Liver (tissue), 9 donors: ENCODE data around the gene CCDC187. TPM values are rescaled to one million over a fixed set of nuclear protein-coding genes. Genes with fewer than 3 reads are reported as not detected.

Experiments
- DNase-seq: peaks from one replicate; pipeline ENCODE4 v3.0.0-alpha.2; 2017; ENCODE audit warnings: low spot score
- H3K27ac ChIP-seq, 2 donors: one replicate each; pipeline ENCODE4 v1.7.0; 2013; ENCODE audit warnings: inconsistent platforms in 2 of 2, low read length in 2 of 2, control low read depth in 1 of 2, low read depth in 1 of 2, mild to moderate bottlenecking in 1 of 2
- H3K27me3 ChIP-seq, 4 donors: one replicate each; pipeline versions ENCODE4 v1.6.1 to v1.7.0; 2013; ENCODE audit warnings: low read length in 3 of 4, inconsistent platforms in 1 of 4, mild to moderate bottlenecking in 1 of 4, moderate library complexity in 1 of 4; ENCODE audit not compliant: control insufficient read depth in 4 of 4, insufficient read depth in 4 of 4
- H3K36me3 ChIP-seq, 4 donors: one replicate each; pipeline versions ENCODE4 v1.6.1 to v1.7.0; 2013; ENCODE audit warnings: low read length in 3 of 4, mild to moderate bottlenecking in 3 of 4, low read depth in 1 of 4, moderate library complexity in 1 of 4; ENCODE audit not compliant: control insufficient read depth in 4 of 4, insufficient read depth in 3 of 4
- H3K4me1 ChIP-seq, 4 donors: one replicate each; pipeline versions ENCODE4 v1.6.1 to v1.7.0; 2013; ENCODE audit warnings: low read length in 3 of 4, mild to moderate bottlenecking in 3 of 4, moderate library complexity in 1 of 4; ENCODE audit not compliant: control insufficient read depth in 4 of 4, insufficient read depth in 4 of 4
- H3K4me3 ChIP-seq, 3 donors: one replicate each; pipeline versions ENCODE4 v1.6.1 to v1.7.0; 2013; ENCODE audit warnings: low read length in 3 of 3, control low read depth in 1 of 3, low read depth in 1 of 3, mild to moderate bottlenecking in 1 of 3
- H3K9ac ChIP-seq, 2 donors: one replicate each; pipeline ENCODE4 v1.7.0; 2013; ENCODE audit warnings: low read length in 2 of 2, mild to moderate bottlenecking in 2 of 2, moderate library complexity in 2 of 2, control low read depth in 1 of 2, low read depth in 1 of 2
- H3K9me3 ChIP-seq, 4 donors: one replicate each; pipeline versions ENCODE4 v1.6.1 to v1.7.0; 2013; ENCODE audit warnings: low read length in 3 of 4; ENCODE audit not compliant: control insufficient read depth in 4 of 4
- EGR1 ChIP-seq, 2 donors: IDR thresholded peaks; 2 replicates each; pipeline ENCODE4 v1.6.1; 2016 to 2018; ENCODE audit warnings: antibody characterized with exemption in 2 of 2, low read depth in 2 of 2
- FOXA1 ChIP-seq: IDR thresholded peaks from 2 replicates; pipeline ENCODE4 v1.6.1; 2016; ENCODE audit warnings: antibody characterized with exemption
- GABPA ChIP-seq, 2 donors: IDR thresholded peaks in 1 of 2; conservative IDR thresholded peaks in 1 of 2; 2 replicates each; pipeline ENCODE4 v1.6.1; 2016; ENCODE audit warnings: antibody characterized with exemption in 2 of 2, mild to moderate bottlenecking in 1 of 2, moderate library complexity in 1 of 2
- HNF4A ChIP-seq, 2 donors: conservative IDR thresholded peaks; 2 replicates each; pipeline ENCODE4 v1.6.1; 2016; ENCODE audit warnings: antibody characterized with exemption in 2 of 2, mild to moderate bottlenecking in 2 of 2
- JUND ChIP-seq, 2 donors: IDR thresholded peaks; 2 replicates each; pipeline ENCODE4 v1.6.1; 2016; ENCODE audit warnings: antibody characterized with exemption in 2 of 2
- NR2F2 ChIP-seq: IDR thresholded peaks from 2 replicates; pipeline ENCODE4 v1.6.1; 2016; ENCODE audit warnings: antibody characterized with exemption
- RAD21 ChIP-seq, 2 donors: IDR thresholded peaks; 2 replicates each; pipeline ENCODE4 v1.6.1; 2016; ENCODE audit warnings: antibody characterized with exemption in 2 of 2, mild to moderate bottlenecking in 2 of 2
- REST ChIP-seq: IDR thresholded peaks from 2 replicates; pipeline ENCODE4 v1.6.1; 2016; ENCODE audit warnings: antibody characterized with exemption, mild to moderate bottlenecking
- RXRA ChIP-seq, 2 donors: IDR thresholded peaks; 2 replicates each; pipeline ENCODE4 v1.6.1; 2017 to 2018; ENCODE audit warnings: antibody characterized with exemption in 2 of 2, mild to moderate bottlenecking in 1 of 2
- TAF1 ChIP-seq: conservative IDR thresholded peaks from 2 replicates; pipeline ENCODE4 v1.6.1; 2016; ENCODE audit warnings: antibody characterized with exemption, mild to moderate bottlenecking
- YY1 ChIP-seq: IDR thresholded peaks from 2 replicates; pipeline ENCODE4 v1.6.1; 2016; ENCODE audit warnings: antibody characterized with exemption, mild to moderate bottlenecking
- WGBS: extraction: QIAGEN DNeasy Blood & Tissue Kit; methylation state at CpG from one replicate; pipeline ENCODE4 v1.1.7; 2013; 5-methylcytosine and 5-hydroxymethylcytosine counted together
- polyA plus RNA-seq, 2 donors: library from polyadenylated mRNA; stranded (reverse) in 1 of 2; unstranded in 1 of 2; fragments of 200-250 nt in 1 of 2; fragments of >200 nt in 1 of 2; fragmentation: Nextera tagmentation in 1 of 2; extraction: Ambion mirVana in 1 of 2; gene quantifications; one replicate each; pipeline versions ENCODE4 v1.2.1 to v1.2.3, GENCODE V29; 2013 to 2015
- total RNA-seq, 2 donors: library from RNA; depleted of rRNA; stranded (reverse); fragments of >200 nt; gene quantifications; one replicate each; pipeline ENCODE4 v1.2.3, GENCODE V29; 2014
- donor health status: healthy.
- donor health status: healthy.
- donor health status: healthy.
- donor health status: healthy.
- donor health status: healthy.

CCDC187 gene
- total and polyA plus RNA-seq, 4 donors = 0.05 TPM; not detected in 3

- H3K4me3 ChIP-seq = no peak overlapping the region
- H3K36me3 ChIP-seq = no peaks in the 10 kb centered on the region
- H3K27ac ChIP-seq = no peak overlapping the region
- TF ChIP-seq EGR1 (IDR thresholded peaks at IDR 0.05; ENCODE audit: low read depth in 2 of 2) (no peak), REST (peak; percentile 93)
- WGBS = 16% methylated on average over 85 of the region's 85 CpGs
- H3K9ac ChIP-seq = no peak overlapping the region
- no peaks in the 10 kb centered on the region for H3K9me3 ChIP-seq
- H3K4me1 ChIP-seq = peaks cover 0 to 9% (median 2%) of the 10 kb centered on the region in 4 donors
- no peak for DNase-seq
- peaks cover 0 to 57% (median 12%) of the 10 kb centered on the region in 4 donors for H3K27me3 ChIP-seq
Observed at GRCh38 chr9:136201609-136202453, 102.1 kb downstream of the CCDC187 start.

GRCh38 chr9:136201174-136201573 lies 102.7 kb downstream of the CCDC187 start:
- Histone ChIP-seq H3K4me3 (no peak overlapping the region), H3K9me3 (no peaks in the 10 kb centered on the region), H3K27ac (no peak overlapping the region), H3K9ac (no peak overlapping the region), H3K27me3 (peaks cover 0 to 63% (median 12%) of the 10 kb centered on the region in 4 donors), H3K4me1 (peaks cover 0 to 9% (median 0%) of the 10 kb centered on the region in 4 donors), H3K36me3 (no peaks in the 10 kb centered on the region)
- no peak for TF ChIP-seq RXRA (IDR thresholded peaks at IDR 0.05)
- TF ChIP-seq FOXA1 = no peak
- no peak for TF ChIP-seq YY1
- TF ChIP-seq NR2F2 = no peak
- no peak for TF ChIP-seq TAF1
- no peak for TF ChIP-seq REST
- TF ChIP-seq HNF4A (conservative IDR thresholded peaks at IDR 0.05) = no peak
- TF ChIP-seq JUND (IDR thresholded peaks at IDR 0.05) = no peak
- TF ChIP-seq GABPA (IDR thresholded peaks at IDR 0.05 in 1 of 2, conservative IDR thresholded peaks at IDR 0.05 in 1 of 2) = no peak
- TF ChIP-seq RAD21 (IDR thresholded peaks at IDR 0.05) = no peak
- 56% methylated on average over 13 of the region's 13 CpGs for WGBS
- no peak for DNase-seq
